LNCaP clone FGC (cell line): ENCODE data around the gene HMGA1.

Experiments
- DNase-seq: peaks from one replicate; pipeline ENCODE4 v3.0.0-alpha.2; 2011; ENCODE audit warnings: low read depth
- H3K4me3 ChIP-seq: 2 replicates; pipeline ENCODE4 v1.5.1; 2011; ENCODE audit warnings: mild to moderate bottlenecking, low read depth, low read length, control low read depth
- CTCF ChIP-seq: IDR thresholded peaks from 2 replicates; pipeline ENCODE4 v1.5.1; 2012; ENCODE audit warnings: mild to moderate bottlenecking; ENCODE audit not compliant: control insufficient read depth, insufficient read depth; ENCODE audit errors: extremely low read depth

HMGA1 gene

GRCh38 chr6:34225551-34225950 lies 11.1 kb upstream of the HMGA1 start:
- DNase-seq, result no peak
- no peak for TF ChIP-seq CTCF
- no peak overlapping the region for H3K4me3 ChIP-seq

GRCh38 chr6:34226066-34226465 lies 10.6 kb upstream of the HMGA1 start:
- no peak for TF ChIP-seq CTCF

DNA sequence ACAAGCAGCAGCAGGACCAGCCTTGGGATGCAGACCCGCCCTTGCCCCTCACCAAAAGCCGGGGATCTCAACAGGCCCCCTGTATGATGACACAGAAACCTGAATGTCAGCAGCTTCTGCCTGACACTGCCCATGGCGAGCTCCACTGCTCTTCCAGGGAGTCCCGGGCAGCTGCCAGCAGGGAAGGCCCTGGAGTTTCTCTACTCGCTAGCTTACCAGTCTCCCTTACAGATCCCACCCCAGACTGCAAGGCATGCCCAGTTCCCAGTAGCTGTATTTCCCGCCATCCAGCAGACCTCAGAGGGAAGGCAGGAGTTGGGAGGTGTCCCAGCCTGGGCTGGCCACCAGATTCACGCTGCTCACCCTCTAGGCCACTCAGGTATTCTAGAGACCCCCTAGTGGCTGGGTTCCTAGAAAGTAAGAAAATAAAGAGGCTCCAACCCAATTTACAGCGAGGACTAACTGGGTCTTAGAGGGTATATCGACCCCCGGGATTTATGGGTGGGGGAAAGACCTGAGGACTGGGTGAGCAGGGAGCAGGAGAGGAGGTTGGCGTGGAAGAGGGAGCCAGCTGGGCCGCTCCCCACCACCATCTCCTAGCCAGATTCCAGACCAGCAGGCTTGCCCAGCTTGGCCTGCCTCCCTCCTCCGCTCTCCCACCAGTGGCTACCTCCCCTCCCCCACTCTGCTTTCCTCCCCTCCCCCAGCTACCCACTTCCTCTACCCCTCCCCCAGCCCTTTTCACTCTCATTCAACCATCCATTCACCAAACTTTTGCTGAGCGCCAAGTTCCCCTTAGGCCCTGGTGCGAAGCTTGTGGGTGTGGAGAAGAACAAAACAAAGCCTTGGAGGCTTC lies 9.7 kb upstream of the HMGA1 start:
- H3K4me3 ChIP-seq, result no peak overlapping the region
- no peak for TF ChIP-seq CTCF
- no peak for DNase-seq

More at GRCh38 chr6:34226066-34226465, 10.6 kb upstream of the HMGA1 start:
- no peak overlapping the region for H3K4me3 ChIP-seq
- DNase-seq, result no peak

DNA sequence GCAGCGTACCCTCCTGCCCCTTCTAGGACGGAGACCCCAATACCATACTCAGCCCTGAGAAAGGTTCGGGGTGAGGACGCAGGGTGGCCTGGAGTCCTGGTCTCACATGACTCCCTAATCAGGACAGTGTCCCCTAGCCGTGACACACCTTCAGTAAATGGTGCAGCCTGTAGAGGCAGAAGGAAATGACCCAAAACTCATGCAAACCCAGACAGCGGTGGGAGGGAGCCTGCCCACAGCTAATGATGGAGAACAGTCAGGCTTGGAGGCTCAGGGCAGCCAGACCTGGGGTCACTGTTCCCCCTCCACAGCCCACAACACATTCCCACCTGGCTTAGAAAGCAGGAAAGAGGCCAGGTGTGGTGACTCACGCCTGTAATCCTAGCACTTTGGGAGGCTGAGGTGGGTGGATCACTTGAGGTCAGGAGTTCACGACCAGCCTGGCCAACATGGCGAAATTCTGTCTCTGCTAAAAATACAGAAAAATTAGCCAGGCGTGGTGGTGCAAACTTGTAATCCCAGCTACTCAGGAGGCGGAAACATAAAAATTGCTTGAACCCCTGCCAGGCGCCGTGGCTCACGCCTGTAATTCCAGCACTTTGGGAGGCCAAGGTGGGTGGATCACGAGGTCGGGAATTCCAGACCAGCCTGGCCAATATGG lies 8.8 kb upstream of the HMGA1 start:
- no peak overlapping the region for H3K4me3 ChIP-seq
- no peak for TF ChIP-seq CTCF
- no peak for DNase-seq

DNA sequence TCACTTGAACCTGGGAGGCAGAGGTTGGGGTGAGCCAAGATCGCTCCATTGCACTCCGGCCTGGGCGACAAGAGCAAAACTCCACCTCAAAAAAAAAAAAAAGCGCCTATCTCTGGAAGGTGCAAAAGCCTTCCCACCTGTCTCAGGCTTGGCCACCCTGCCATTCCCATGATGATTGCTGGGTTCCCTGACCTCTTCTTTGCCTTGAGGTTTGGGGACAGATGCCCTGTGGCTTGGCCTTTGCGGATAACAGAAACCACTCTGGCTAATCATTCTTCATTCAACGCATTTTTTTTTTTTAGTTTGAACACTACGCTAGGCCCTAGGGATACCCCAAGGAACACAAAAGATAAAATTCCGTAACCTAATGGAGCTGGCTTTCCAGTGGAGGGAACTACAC lies 6.8 kb upstream of the HMGA1 start:
- no peak overlapping the region for H3K4me3 ChIP-seq
- DNase-seq, result no peak
- no peak for TF ChIP-seq CTCF

- TF ChIP-seq CTCF, result no peak
- H3K4me3 ChIP-seq, result no peak overlapping the region
- no peak for DNase-seq
These were observed 5.9 kb upstream of the HMGA1 start for GRCh38 chr6:34230653-34231371.
